PC-3 (cell line): ENCODE data around the gene LUC7L3. TPM values are rescaled to one million over a fixed set of nuclear protein-coding genes. Genes with fewer than 3 reads are reported as not detected.

Source experiments
- ATAC-seq: fragments of 200-7000 bp; cut with Tn5 transposase; 2 replicates; pipeline ENCODE4 v1.9.1; 2020; ENCODE audit warnings: mild to moderate bottlenecking, moderate library complexity
- BruUV-seq: library from RNA; stranded (reverse); fragments of 400-500 nt; replicated peaks from 2 replicates; lab custom pipeline; 2021; lab: Mats Ljungman, UMichigan
- CTCF ChIA-PET: fragments of 300-600 bp; sonication (Branson Sonifier 250); formaldehyde crosslinking; loops from one replicate; lab custom pipeline; 2022; ENCODE audit warnings: antibody characterized with exemption; lab: Charles Lee
- POLR2A ChIA-PET: fragments of 300-600 bp; sonication (Branson Sonifier 250); formaldehyde crosslinking; loops from one replicate; lab custom pipeline; 2022; ENCODE audit warnings: antibody characterized with exemption; ENCODE audit not compliant: unreplicated experiment; lab: Charles Lee
- DNase-seq: peaks from one replicate; pipeline ENCODE4 v3.0.0-alpha.2; 2015
- H2AFZ ChIP-seq: fragments of 300-600 bp; sonication (generic); 2 replicates; pipeline ENCODE4 v1.6.0; 2016; ENCODE audit warnings: antibody characterized with exemption, low read length
- H3F3A ChIP-seq: fragments of 300-600 bp; sonication (generic); one replicate; pipeline ENCODE4 v1.6.0; 2017; ENCODE audit warnings: antibody characterized with exemption, low read length, control low read depth, mild to moderate bottlenecking; ENCODE audit not compliant: unreplicated experiment
- H3K27ac ChIP-seq: fragments of 300-600 bp; sonication (generic); 2 replicates; pipeline ENCODE4 v1.5.1; 2016; ENCODE audit warnings: mild to moderate bottlenecking, low read length
- H3K27me3 ChIP-seq: fragments of 300-600 bp; sonication (generic); 2 replicates; pipeline ENCODE4 v1.6.1; 2016; ENCODE audit warnings: low read length, mixed read lengths
- H3K36me3 ChIP-seq: fragments of 300-600 bp; sonication (generic); 2 replicates; pipeline ENCODE4 v1.6.1; 2016; ENCODE audit warnings: low read depth, mixed run types, low read length, mixed read lengths
- H3K4me1 ChIP-seq: fragments of 300-600 bp; sonication (generic); 2 replicates; pipeline ENCODE4 v1.5.1; 2016; ENCODE audit warnings: low read length; ENCODE audit not compliant: insufficient read depth
- H3K4me2 ChIP-seq: fragments of 300-600 bp; sonication (generic); 2 replicates; pipeline ENCODE4 v1.6.0; 2016; ENCODE audit warnings: low read length
- H3K4me3 ChIP-seq: fragments of 300-600 bp; sonication (generic); 2 replicates; pipeline ENCODE4 v1.5.1; 2016; ENCODE audit warnings: mild to moderate bottlenecking, low read length, mixed read lengths
- H3K79me2 ChIP-seq: fragments of 300-600 bp; sonication (generic); 2 replicates; pipeline ENCODE4 v1.6.1; 2017; ENCODE audit warnings: low read length, mixed read lengths
- H3K9ac ChIP-seq: fragments of 300-600 bp; sonication (generic); 2 replicates; pipeline ENCODE4 v1.6.0; 2016; ENCODE audit warnings: mild to moderate bottlenecking, low read length
- H3K9me2 ChIP-seq: fragments of 300-600 bp; sonication (generic); replicated peaks from 2 replicates; pipeline ENCODE4 v1.6.1; 2016; ENCODE audit warnings: mixed run types, low read length, mixed read lengths
- H3K9me3 ChIP-seq: fragments of 300-600 bp; sonication (generic); 2 replicates; pipeline ENCODE4 v1.6.1; 2016; ENCODE audit warnings: low read length, mixed read lengths
- H4K20me1 ChIP-seq: fragments of 300-600 bp; sonication (generic); 2 replicates; pipeline ENCODE4 v1.6.1; 2016; ENCODE audit warnings: low read length, mixed read lengths
- CTCF ChIP-seq: fragments of 300-600 bp; sonication (generic); conservative IDR thresholded peaks from 2 replicates; pipeline ENCODE4 v1.5.1; 2017; ENCODE audit warnings: antibody characterized with exemption, low read depth, mild to moderate bottlenecking, low read length
- EZH2 ChIP-seq: fragments of 300-600 bp; sonication (generic); IDR thresholded peaks from one replicate; pipeline ENCODE4 v1.6.1; 2017; ENCODE audit warnings: antibody characterized with exemption, mild to moderate bottlenecking, low read length; ENCODE audit not compliant: unreplicated experiment
- EZH2phosphoT487 ChIP-seq: fragments of 300-600 bp; sonication (generic); IDR thresholded peaks from 2 replicates; pipeline ENCODE4 v1.6.1; 2018; ENCODE audit warnings: mild to moderate bottlenecking, antibody characterized with exemption, low read length, borderline replicate concordance
- intact Hi-C: fragments of 100-400 bp; cut with micrococcal nuclease; formaldehyde crosslinking; loops from 2 replicates; pipeline ENCODE4 v1.9.0; 2023
- total RNA-seq: library from RNA; depleted of rRNA; stranded (reverse); fragments of >200 nt; gene quantifications from 2 replicates; pipeline ENCODE4 v1.2.3, GENCODE V29; 2014

The LUC7L3 gene
- total RNA-seq, 1 experiment from 2014 or later = 43.0 TPM

GRCh38 chr17:50687200-50688066 lies 32.0 kb upstream of the LUC7L3 start:
- no peak overlapping the region for H2AFZ ChIP-seq
- no peaks in the 10 kb centered on the region for H3K79me2 ChIP-seq
- H4K20me1 ChIP-seq = no peaks in the 10 kb centered on the region
- no peaks in the 10 kb centered on the region for H3K36me3 ChIP-seq
- H3K27me3 ChIP-seq = no peaks in the 10 kb centered on the region
- peak overlapping the region; percentile 56 for H3K27ac ChIP-seq
- no peak overlapping the region for H3K4me3 ChIP-seq
- POLR2A ChIA-PET = no interaction called here
- H3K4me1 ChIP-seq = peaks cover 72% of the 10 kb centered on the region
- CTCF ChIA-PET = no interaction called here
- TF ChIP-seq EZH2 (no peak), CTCF (no peak), EZH2phosphoT487 (no peak)
- DNase-seq = no peak
- ATAC-seq = no peak
- intact Hi-C loops = no loop called here
- H3K9ac ChIP-seq = no peak overlapping the region; the same call in 1 of the 2 replicates
- H3F3A ChIP-seq = peaks cover 6% of the 10 kb centered on the region
- H3K9me3 ChIP-seq = no peaks in the 10 kb centered on the region
- no TSS peak for BruUV-seq
- H3K4me2 ChIP-seq = peak overlapping the region; percentile 51
- no peaks in the 10 kb centered on the region for H3K9me2 ChIP-seq

GRCh38 chr17:50688245-50688644 lies 31.2 kb upstream of the LUC7L3 start:
- H3K4me3 ChIP-seq = no peak overlapping the region
- no peak overlapping the region for H2AFZ ChIP-seq
- CTCF ChIA-PET = no interaction called here
- H3K79me2 ChIP-seq = no peaks in the 10 kb centered on the region
- peaks cover 12% of the 10 kb centered on the region for H3F3A ChIP-seq
- H3K36me3 ChIP-seq = no peaks in the 10 kb centered on the region
- no peaks in the 10 kb centered on the region for H3K9me2 ChIP-seq
- H3K9ac ChIP-seq = no peak overlapping the region
- H3K4me1 ChIP-seq = peaks cover 79% of the 10 kb centered on the region
- no peak for DNase-seq
- no peak for TF ChIP-seq EZH2phosphoT487
- TF ChIP-seq CTCF = no peak
- no peak for TF ChIP-seq EZH2
- no peak overlapping the region for H3K27ac ChIP-seq
- no peaks in the 10 kb centered on the region for H3K27me3 ChIP-seq
- no peaks in the 10 kb centered on the region for H3K9me3 ChIP-seq
- intact Hi-C loops = no loop called here
- H3K4me2 ChIP-seq = no peak overlapping the region
- no peaks in the 10 kb centered on the region for H4K20me1 ChIP-seq
- POLR2A ChIA-PET = interaction anchor here (0.7 kb wide), 1 partner anchor 290 kb away, joined by 8 read pairs; no protein-coding TSS in a partner anchor
- ATAC-seq = no peak
- BruUV-seq = no TSS peak

GRCh38 chr17:50689251-50689650 lies 30.2 kb upstream of the LUC7L3 start:
- Histone ChIP-seq H2AFZ (no peak overlapping the region), H3K9me3 (no peaks in the 10 kb centered on the region), H3K4me3 (no peak overlapping the region), H3K9ac (no peak overlapping the region), H3K4me1 (peaks cover 87% of the 10 kb centered on the region), H3K27ac (no peak overlapping the region), H3K36me3 (0 out of 2 replicates have a peak, but pooled peaks cover 2% of the 10 kb centered on the region), H3K9me2 (no peaks in the 10 kb centered on the region), H3K27me3 (no peaks in the 10 kb centered on the region), H3F3A (peaks cover 17% of the 10 kb centered on the region), H3K79me2 (peaks cover 1% of the 10 kb centered on the region; the same call in 1 of the 2 replicates), H4K20me1 (no peaks in the 10 kb centered on the region), H3K4me2 (peak overlapping the region; percentile 24)
- TF ChIP-seq CTCF = no peak
- no TSS peak for BruUV-seq
- ChIA-PET POLR2A (no interaction called here), CTCF (no interaction called here)
- intact Hi-C loops = no loop called here
- DNase-seq (peak; percentile 57), ATAC-seq (no peak)
